Fibroblast of skin of back (primary cell): Measurements from ENCODE around the gene IST1.
"Not testable (repeated sequence)": the region's sequence is repeated elsewhere in the genome, so short reads cannot be mapped to it uniquely, and the experiment has no call there.

Experiments used
- DNase-seq: peaks from one replicate; pipeline ENCODE4 v3.0.0-alpha.2; 2013

Gene IST1

GRCh38 chr16:71882505-71883167 is 12.7 kb upstream of the IST1 start:
- DNase-seq: peak; percentile 68

GRCh38 chr16:71883168-71883848 is 12.0 kb upstream of the IST1 start:
- peak; percentile 26 for DNase-seq

- DNase-seq: peak; percentile 76
These were observed 11.3 kb upstream of the IST1 start, which contains the start of gene ZNF821 for GRCh38 chr16:71883849-71884638. TSS of gene ZNF821 (minus strand) at chr16:71884182. CDS start at chr16:71879946, 4,236 bp downstream.

DNA sequence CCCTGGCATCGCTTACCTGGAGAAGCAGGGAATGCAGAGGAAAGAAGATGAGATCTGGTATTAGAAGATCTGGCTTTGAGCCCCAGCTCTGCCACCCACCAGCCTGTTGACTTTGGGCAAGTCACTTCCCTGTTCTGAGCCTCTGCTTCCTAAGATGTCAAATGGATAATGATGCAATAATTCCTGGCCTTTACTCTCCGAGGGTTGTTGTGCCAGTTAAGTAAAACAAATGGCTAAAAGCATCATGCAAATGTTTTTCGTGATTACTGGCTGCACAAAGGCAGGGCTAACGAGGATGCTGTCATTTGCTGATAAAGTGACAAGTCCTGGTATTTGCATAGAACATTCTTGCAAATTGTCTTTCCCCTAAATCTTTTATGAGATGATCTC is 10.1 kb upstream of the IST1 start:
- no peak for DNase-seq

GRCh38 chr16:71889147-71889546 is 6.2 kb upstream of the IST1 start:
- no peak for DNase-seq

DNA sequence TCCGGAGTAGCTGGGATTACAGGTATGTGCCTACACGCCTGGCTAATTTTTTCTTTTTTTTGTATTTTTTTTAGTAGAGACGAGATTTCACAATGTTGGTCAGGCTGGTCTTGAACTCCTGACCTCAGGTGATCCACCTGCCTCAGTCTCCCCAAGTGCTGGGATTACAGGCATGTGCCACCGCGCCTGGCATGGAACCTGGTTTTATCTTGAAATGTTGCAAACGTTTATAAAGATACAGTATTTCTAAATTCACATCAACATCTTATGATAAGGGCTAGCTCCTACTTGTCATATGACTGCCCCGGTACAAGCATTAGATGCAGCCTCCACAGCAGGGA is 1.5 kb upstream of the IST1 start:
- DNase-seq: no peak

GRCh38 chr16:71894229-71894920 is 956 bp upstream of the IST1 start:
- peak; percentile 58 for DNase-seq

- DNase-seq: peak; percentile 51
These were observed 491 bp downstream of the IST1 start for GRCh38 chr16:71895679-71896365.

DNA sequence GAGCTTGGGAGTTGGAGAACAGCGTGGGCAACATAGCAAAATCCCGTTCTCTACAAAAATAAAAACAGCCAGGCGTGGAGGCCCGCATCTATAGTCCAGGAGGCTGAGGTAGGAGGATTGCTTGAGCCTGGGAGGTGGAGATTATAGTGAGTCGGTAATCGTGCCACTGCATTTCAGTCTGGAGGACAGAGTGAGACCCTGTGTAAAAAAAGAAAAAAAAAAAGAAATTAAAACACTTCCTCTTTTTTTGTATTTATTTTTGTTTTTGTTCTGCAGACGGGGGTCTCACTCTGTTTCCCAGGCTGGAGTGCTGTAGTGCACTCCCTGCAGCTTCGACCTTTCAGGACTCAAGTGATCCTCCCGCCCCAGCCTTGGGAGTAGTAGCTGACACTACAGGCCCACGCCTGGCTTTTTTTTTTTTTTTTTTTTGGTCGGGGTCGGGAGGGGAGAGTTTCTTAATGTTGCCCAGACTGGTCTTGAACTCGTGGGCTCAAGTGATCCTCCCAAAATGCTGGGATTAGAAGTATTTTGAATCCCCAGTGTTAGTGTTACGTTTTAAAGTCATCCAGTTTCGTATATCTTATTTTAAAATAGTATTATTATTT is 1.5 kb downstream of the IST1 start:
- no peak for DNase-seq

- no peak for DNase-seq
These were observed 3.8 kb downstream of the IST1 start for GRCh38 chr16:71899171-71899570.

DNA sequence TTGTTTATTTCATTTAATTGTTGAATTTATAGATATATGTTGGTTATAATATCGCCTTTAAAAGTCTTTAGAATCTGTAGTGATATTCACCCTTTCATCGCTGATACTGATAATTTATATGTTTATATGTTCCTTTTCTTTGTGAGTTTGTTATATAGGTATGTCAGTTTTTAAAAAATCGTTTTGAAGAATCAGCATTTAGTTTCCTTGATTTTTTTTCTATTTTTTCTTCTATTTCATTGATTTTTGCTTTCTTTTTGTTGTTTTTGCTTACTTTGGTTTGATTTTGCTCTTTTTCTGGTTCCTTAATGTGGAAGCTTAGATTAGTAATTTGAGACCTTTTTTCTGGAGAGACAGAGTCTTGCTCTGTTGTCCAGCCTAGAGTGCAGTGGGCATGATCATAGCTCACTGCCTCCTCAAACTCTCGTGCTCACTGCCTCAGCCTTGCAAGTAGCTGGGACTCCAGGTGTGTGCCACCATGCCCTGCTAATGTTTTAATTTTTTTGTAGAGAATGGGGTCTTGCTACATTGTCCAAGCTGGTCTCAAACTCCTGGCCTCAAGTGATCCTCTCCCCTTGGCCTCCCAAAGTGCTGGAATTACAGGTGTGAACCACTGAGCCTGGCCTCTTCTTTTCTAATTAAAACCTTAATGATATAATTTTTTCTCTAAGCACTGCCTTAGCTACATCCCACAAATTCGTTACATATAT is 7.5 kb downstream of the IST1 start:
- no peak for DNase-seq

DNA sequence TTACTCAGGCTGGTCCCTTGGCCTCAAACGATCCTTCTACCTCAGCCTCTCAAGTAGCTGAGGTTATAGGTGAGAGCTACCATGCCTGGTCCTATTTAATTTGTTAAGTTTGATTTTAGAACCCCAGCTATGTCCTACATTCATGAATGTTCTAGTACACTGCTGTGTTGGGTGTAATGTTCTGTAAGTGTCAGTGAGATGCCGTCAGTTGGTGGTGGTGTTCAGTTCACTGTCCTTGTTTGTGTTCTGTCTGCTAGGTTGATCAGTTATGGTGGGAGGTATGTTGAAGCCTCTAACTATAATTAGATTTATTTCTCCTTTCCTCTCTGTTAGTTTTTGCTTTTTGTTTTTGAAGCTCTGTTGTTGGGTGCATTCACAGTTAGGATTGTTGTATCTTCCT is 8.3 kb downstream of the IST1 start:
- no peak for DNase-seq

- no peak for DNase-seq
These were observed 8.9 kb downstream of the IST1 start for GRCh38 chr16:71904239-71904638.

- DNase-seq: not testable (repeated sequence)
These were observed 10.4 kb downstream of the IST1 start for GRCh38 chr16:71905765-71906164.

DNA sequence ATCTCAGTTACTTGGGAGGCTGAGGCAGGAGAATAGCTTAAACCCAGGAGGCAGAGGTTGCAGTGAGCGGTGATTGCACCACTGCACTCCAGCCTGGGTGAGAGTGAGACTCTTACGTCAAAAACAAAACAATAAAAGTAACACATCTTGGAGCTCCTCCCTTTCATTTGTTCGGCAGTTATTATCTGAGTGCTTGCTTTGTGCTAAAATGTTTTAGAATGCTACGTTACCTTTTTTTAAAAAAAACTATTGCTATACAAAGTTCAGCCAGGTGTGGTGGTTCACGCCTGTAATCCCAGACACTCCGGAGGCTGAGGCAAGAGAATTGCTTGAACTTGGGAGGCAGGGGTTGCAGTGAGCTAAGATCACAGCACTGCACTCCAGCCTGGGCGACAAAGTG is 15.8 kb downstream of the IST1 start:
- no peak for DNase-seq

DNA sequence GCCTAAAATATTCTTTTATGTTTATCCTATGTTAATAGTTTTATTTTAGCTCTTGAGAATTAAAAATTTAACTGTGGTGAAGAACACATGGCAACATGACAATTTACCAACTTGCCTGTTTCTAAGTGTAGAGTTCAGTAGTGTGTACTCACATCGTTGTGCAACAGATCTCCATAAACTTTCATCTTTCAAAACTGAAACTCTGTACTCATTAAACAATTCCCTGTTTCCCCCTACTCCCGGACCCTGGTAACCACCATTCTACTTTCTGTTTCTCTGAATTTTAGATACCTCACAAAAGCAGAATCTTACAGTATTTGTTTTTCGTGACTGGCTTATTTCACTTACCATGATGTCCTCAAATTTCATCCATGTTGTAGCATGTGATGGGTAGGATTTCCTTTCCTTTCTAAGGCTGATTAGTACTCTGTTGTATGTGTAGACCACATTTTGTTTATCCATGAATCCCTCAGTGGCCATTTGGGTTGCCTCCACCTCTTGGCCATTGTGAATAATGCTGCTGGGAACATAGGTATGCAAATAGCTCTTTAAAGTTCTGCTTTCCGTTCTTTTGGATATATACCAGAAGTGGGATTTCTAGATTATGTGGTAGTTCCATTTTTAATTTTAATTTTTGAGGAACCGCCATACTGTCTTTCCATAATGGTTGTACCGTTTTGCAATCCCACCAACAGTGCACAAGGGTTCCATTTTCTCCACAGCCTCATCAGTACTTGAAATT is 17.4 kb downstream of the IST1 start:
- no peak for DNase-seq

DNA sequence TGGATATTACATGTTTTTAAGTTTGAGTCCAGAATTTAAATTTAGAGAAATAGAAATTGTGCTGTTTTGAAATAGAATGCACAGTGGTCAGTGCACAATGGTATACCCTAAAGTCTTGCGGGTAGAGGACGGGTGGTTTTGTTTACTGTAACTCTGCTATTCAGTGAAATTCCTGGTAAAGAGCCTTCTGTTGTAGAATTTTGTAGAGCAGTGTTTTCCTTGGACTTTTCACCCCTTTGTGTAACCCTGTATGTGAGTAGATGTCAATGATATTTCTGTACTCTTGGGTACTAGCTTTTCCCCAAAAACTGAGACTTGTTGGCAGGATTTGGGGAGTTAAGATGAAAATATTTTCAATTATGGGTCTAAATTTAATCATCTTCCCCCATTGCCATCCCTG is 19.5 kb downstream of the IST1 start:
- DNase-seq: no peak

- peak; percentile 13 for DNase-seq
These were observed 20.0 kb downstream of the IST1 start for GRCh38 chr16:71915350-71915749.

GRCh38 chr16:71916397-71916920 is 21.1 kb downstream of the IST1 start:
- DNase-seq: peak; percentile 33

- DNase-seq: peak; percentile 12
These were observed 22.6 kb downstream of the IST1 start for GRCh38 chr16:71917900-71918299.
